Thyroid gland (tissue), 4 donors: ENCODE measurements around the gene TNFRSF21. TPM values are rescaled to one million over a fixed set of nuclear protein-coding genes. Genes with fewer than 3 reads are reported as not detected.

Source experiments
- DNase-seq, 2 donors: peaks; one replicate each; pipeline ENCODE4 v3.0.0-alpha.2; 2019
- H3K27ac ChIP-seq, 3 donors: fragments of 200-600 bp; sonication (generic); 1 replicate in 2 of 3; 2 replicates in 1 of 3; pipeline ENCODE4 v1.5.1; 2016 to 2019; ENCODE audit warnings: mild to moderate bottlenecking in 1 of 3, moderate library complexity in 1 of 3
- H3K27me3 ChIP-seq: fragments of 200-600 bp; sonication (generic); one replicate; pipeline ENCODE4 v1.5.1; 2019
- H3K36me3 ChIP-seq, 2 donors: fragments of 200-600 bp; sonication (generic); one replicate each; pipeline ENCODE4 v1.5.1; 2016 to 2019
- H3K4me1 ChIP-seq, 2 donors: fragments of 200-600 bp; sonication (generic); one replicate each; pipeline ENCODE4 v1.5.1; 2017 to 2019
- H3K4me3 ChIP-seq, 3 donors: fragments of 200-600 bp; sonication (generic); replicated peaks in 1 of 3; 1 replicate in 2 of 3; 2 replicates in 1 of 3; pipeline ENCODE4 v1.5.1; 2016; ENCODE audit warnings: mild to moderate bottlenecking in 1 of 3
- H3K9me3 ChIP-seq: fragments of 200-600 bp; sonication (generic); one replicate; pipeline ENCODE4 v1.5.1; 2017
- CTCF ChIP-seq, 6 experiments: fragments of 200-600 bp in 3 of 6; fragments of 450-650 bp in 3 of 6; sonication (generic) in 3 of 6; IDR thresholded peaks; one replicate each; pipeline ENCODE4 v1.5.1; 2016 to 2019; ENCODE audit warnings: antibody characterized with exemption in 6 of 6, mild to moderate bottlenecking in 2 of 6, inconsistent platforms in 1 of 6, moderate library complexity in 1 of 6
- POLR2A ChIP-seq, 2 donors: fragments of 450-650 bp; IDR thresholded peaks; one replicate each; pipeline ENCODE4 v1.6.1; 2017; ENCODE audit warnings: antibody characterized with exemption in 2 of 2, mild to moderate bottlenecking in 2 of 2, moderate library complexity in 1 of 2
- WGBS, 2 donors: methylation state at CpG; one replicate each; pipeline ENCODE4 v1.1.5; 2017; 5-methylcytosine and 5-hydroxymethylcytosine counted together
- intact Hi-C: fragments of 100-400 bp; cut with DNase I; formaldehyde crosslinking; loops from one replicate; pipeline ENCODE4 v1.15.1; 2023
- total RNA-seq, 4 donors: library from RNA; depleted of rRNA; stranded (reverse); fragments of >200 nt; gene quantifications; one replicate each; pipeline ENCODE4 v1.2.3, GENCODE V29; 2016

Gene TNFRSF21
- total RNA-seq, 4 donors from 2014 or later, result 5.7 to 13.6 (median 7.0) TPM

GRCh38 chr6:47251396-47251795 is 58.3 kb downstream of the TNFRSF21 start:
- H3K36me3 ChIP-seq, result no peaks in the 10 kb centered on the region
- DNase-seq, result no peak
- WGBS, 2 donors, result 82 to 96% methylated on average over 5 of the region's 5 CpGs
- H3K4me1 ChIP-seq, result peaks cover 8 to 11% of the 10 kb centered on the region in 2 donors
- no peak overlapping the region for H3K4me3 ChIP-seq
- no peaks in the 10 kb centered on the region for H3K9me3 ChIP-seq
- no peak overlapping the region for H3K27ac ChIP-seq
- no peaks in the 10 kb centered on the region for H3K27me3 ChIP-seq
- TF ChIP-seq CTCF (IDR thresholded peaks at IDR 0.05) (no peak), POLR2A (IDR thresholded peaks at IDR 0.05) (no peak)
- intact Hi-C loops, result no loop called here

GRCh38 chr6:47250302-47250701 is 59.4 kb downstream of the TNFRSF21 start:
- no peak overlapping the region for H3K27ac ChIP-seq
- no peak for TF ChIP-seq CTCF (IDR thresholded peaks at IDR 0.05)
- TF ChIP-seq POLR2A (IDR thresholded peaks at IDR 0.05), result no peak
- 95 to 98% methylated on average over 1 of the region's 1 CpG for WGBS, 2 donors
- no peak overlapping the region for H3K4me3 ChIP-seq
- no peaks in the 10 kb centered on the region for H3K9me3 ChIP-seq
- H3K36me3 ChIP-seq, result no peaks in the 10 kb centered on the region
- H3K27me3 ChIP-seq, result no peaks in the 10 kb centered on the region
- intact Hi-C loops, result no loop called here
- DNase-seq, result no peak
- H3K4me1 ChIP-seq, result peaks cover 8 to 11% of the 10 kb centered on the region in 2 donors

GRCh38 chr6:47248446-47248845 is 61.3 kb downstream of the TNFRSF21 start:
- Histone ChIP-seq H3K4me3 (no peak overlapping the region), H3K27me3 (no peaks in the 10 kb centered on the region), H3K9me3 (no peaks in the 10 kb centered on the region), H3K27ac (no peak overlapping the region), H3K36me3 (no peaks in the 10 kb centered on the region), H3K4me1 (peaks cover 8 to 11% of the 10 kb centered on the region in 2 donors)
- DNase-seq, result no peak
- intact Hi-C loops, result no loop called here
- TF ChIP-seq CTCF (IDR thresholded peaks at IDR 0.05) (no peak), POLR2A (IDR thresholded peaks at IDR 0.05) (no peak)
- WGBS, 2 donors, result 85 to 91% methylated on average over 1 of the region's 1 CpG

GRCh38 chr6:47247227-47247797 is 62.4 kb downstream of the TNFRSF21 start:
- Histone ChIP-seq H3K4me1 (peaks cover 8 to 17% of the 10 kb centered on the region in 2 donors), H3K9me3 (no peaks in the 10 kb centered on the region), H3K27ac (no peak overlapping the region), H3K27me3 (no peaks in the 10 kb centered on the region), H3K36me3 (no peaks in the 10 kb centered on the region), H3K4me3 (no peak overlapping the region)
- TF ChIP-seq CTCF (IDR thresholded peaks at IDR 0.05) (no peak), POLR2A (IDR thresholded peaks at IDR 0.05) (no peak)
- intact Hi-C loops, result no loop called here
- 52 to 59% methylated on average over 2 of the region's 2 CpGs for WGBS, 2 donors
- peak in 1 of 2 donors; percentile 8 for DNase-seq

- peaks cover 11 to 24% of the 10 kb centered on the region in 2 donors for H3K4me1 ChIP-seq
- WGBS, 2 donors, result 82 to 83% methylated on average over 2 of the region's 2 CpGs
- no peak overlapping the region for H3K4me3 ChIP-seq
- intact Hi-C loops, result no loop called here
- no peak for DNase-seq
- peak overlapping the region in 1 of 3 donors; percentile 4 for H3K27ac ChIP-seq
- H3K9me3 ChIP-seq, result no peaks in the 10 kb centered on the region
- no peaks in the 10 kb centered on the region for H3K36me3 ChIP-seq
- TF ChIP-seq POLR2A (IDR thresholded peaks at IDR 0.05) (no peak), CTCF (IDR thresholded peaks at IDR 0.05) (no peak)
- no peaks in the 10 kb centered on the region for H3K27me3 ChIP-seq
These were observed 63.2 kb downstream of the TNFRSF21 start for GRCh38 chr6:47246551-47246950.
